ENCODE measurements around the gene CRB1. TPM values are rescaled to one million over a fixed set of nuclear protein-coding genes. Genes with fewer than 3 reads are reported as not detected.

CRB1 gene
- total and polyA plus RNA-seq, 2 experiments from 2014 or later: 0.27 to 0.56 TPM

GRCh38 chr1:197418693-197419092, 150.6 kb downstream of the CRB1 start (continued):
- no peak for TF ChIP-seq ZNF462 (CRISPR knock-in tag; IDR thresholded peaks at IDR 0.05)
- no peak for TF ChIP-seq CTCF (conservative IDR thresholded peaks at IDR 0.05; ENCODE audit: low read depth in 2 of 2)
- no peak for TF ChIP-seq ZNF114 (CRISPR knock-in tag; IDR thresholded peaks at IDR 0.05)
- no peak for TF ChIP-seq ETS1 (IDR thresholded peaks at IDR 0.05)
- TF ChIP-seq POLR2AphosphoS5 (IDR thresholded peaks at IDR 0.05; ENCODE audit: low read depth): no peak
- no peak for TF ChIP-seq ZNF331 (CRISPR knock-in tag; IDR thresholded peaks at IDR 0.05; ENCODE audit: low read depth)

- H3K36me3 ChIP-seq (ENCODE audit: insufficient read depth): no peaks in the 10 kb centered on the region
- H3K27ac ChIP-seq (ENCODE audit: low read depth): no peak overlapping the region
- no peak overlapping the region for H3K4me3 ChIP-seq
- H3K27me3 Mint-ChIP-seq (ENCODE audit: insufficient read depth, low read depth, poor library complexity): no peaks in the 10 kb centered on the region
- H3K27ac Mint-ChIP-seq: no peak overlapping the region; the same call in 1 of the 2 replicates
- no peaks in the 10 kb centered on the region for H3K4me1 ChIP-seq (ENCODE audit: insufficient read depth)
- no peaks in the 10 kb centered on the region for H3F3A ChIP-seq (replicated peaks; ENCODE audit: low read depth)
- no peaks in the 10 kb centered on the region for H3K27me3 ChIP-seq (ENCODE audit: insufficient read depth)
- no peaks in the 10 kb centered on the region for H3K9me2 ChIP-seq (ENCODE audit: insufficient read depth)
- H3K79me2 ChIP-seq (replicated peaks; ENCODE audit: insufficient read depth): no peaks in the 10 kb centered on the region
- H3K9me3 Mint-ChIP-seq: no peaks in the 10 kb centered on the region
- H2AFZ ChIP-seq: no peak overlapping the region
- DNase-seq (ENCODE audit: low spot score) (no peak), ATAC-seq (no peak)
- H3K4me3 Mint-ChIP-seq: no peak overlapping the region
- no peaks in the 10 kb centered on the region for H3K36me3 Mint-ChIP-seq (ENCODE audit: low read depth)
- H3K4me1 Mint-ChIP-seq: no peaks in the 10 kb centered on the region
- no peaks in the 10 kb centered on the region for H4K20me1 ChIP-seq (replicated peaks; ENCODE audit: insufficient read depth)
- no peak overlapping the region for H3K4me2 ChIP-seq
- TF ChIP-seq POLR2AphosphoS5 (IDR thresholded peaks at IDR 0.05; ENCODE audit: low read depth) (no peak), CTCF (conservative IDR thresholded peaks at IDR 0.05; ENCODE audit: low read depth in 2 of 2) (no peak), EZH2 (IDR thresholded peaks at IDR 0.05; ENCODE audit: low read depth, unreplicated experiment) (no peak), STAT1 (IDR thresholded peaks at IDR 0.05; ENCODE audit: unreplicated experiment) (no peak), EZH2phosphoT487 (IDR thresholded peaks at IDR 0.05; ENCODE audit: unreplicated experiment) (no peak), REST (IDR thresholded peaks at IDR 0.05; ENCODE audit: unreplicated experiment) (no peak)
These were observed 154.9 kb downstream of the CRB1 start for GRCh38 chr1:197422993-197423392.
